Activated CD8-positive, alpha-beta memory T cell treated with anti-CD3 and anti-CD28 coated beads for 24 hours (primary cell): ENCODE data around the gene LCE1A.

Source experiments
- DNase-seq: peaks from one replicate; pipeline ENCODE4 v3.0.0-alpha.2; 2020

LCE1A gene

DNA sequence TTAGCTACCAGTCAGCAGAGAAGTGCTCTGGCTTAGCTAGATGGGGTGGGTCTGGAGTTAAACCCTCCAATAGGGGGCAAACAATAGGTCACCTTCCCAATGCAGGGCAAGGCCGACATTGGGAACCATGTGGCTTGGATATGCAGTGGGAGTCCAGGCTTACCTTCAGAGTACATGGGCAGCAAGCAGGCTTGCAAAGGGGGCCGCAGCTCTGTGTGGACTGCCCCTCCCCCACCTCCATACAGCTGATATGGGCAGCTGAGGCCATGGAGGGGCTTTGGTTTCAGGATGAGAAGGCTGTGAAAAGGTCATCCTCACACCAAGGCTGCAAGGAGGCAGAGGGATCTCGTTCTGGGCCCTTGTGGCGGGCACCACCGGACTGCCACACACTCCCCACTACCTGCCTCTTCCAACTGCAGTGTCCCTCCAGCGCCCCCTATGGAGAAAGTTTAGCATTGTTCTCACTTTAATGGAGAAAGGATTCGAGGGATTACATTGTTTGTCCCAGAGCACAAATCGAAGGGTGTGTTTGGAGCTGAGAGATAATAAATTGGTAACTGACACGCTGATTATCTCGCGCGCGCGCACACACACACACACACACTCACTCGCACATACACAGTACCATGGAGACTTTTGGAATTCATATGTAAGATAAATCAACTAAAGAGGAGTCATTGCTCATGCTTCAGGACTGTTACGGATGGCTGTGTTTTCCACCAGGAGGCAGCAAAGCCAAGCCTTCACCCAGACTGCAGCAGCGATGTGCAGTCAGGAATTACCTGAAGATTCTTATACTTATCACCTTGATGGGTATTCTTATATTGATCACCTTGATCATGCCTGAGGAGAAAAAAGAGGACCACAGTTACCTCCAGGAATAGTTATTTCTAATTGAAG lies 43.8 kb downstream of the LCE1A start:
- no peak for DNase-seq

DNA sequence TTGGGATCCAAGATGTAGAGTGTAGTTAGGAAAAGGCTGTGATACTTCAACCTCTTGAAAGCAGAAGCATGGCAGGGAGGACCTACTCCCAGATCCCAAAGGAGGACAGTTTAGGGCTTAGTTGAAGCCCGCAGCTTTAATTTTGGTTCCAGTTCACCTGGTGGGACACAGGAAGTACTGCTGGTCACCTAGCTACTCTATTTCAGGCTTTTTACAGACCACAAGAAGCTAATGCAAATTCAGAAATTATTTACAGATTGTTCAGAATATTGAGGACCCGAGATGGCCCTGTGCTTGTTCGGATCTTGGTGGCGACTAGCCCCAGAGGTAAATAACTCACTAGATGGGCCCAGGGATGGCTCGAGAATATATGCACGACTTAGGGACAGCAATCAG lies 44.5 kb downstream of the LCE1A start:
- DNase-seq, result no peak

DNA sequence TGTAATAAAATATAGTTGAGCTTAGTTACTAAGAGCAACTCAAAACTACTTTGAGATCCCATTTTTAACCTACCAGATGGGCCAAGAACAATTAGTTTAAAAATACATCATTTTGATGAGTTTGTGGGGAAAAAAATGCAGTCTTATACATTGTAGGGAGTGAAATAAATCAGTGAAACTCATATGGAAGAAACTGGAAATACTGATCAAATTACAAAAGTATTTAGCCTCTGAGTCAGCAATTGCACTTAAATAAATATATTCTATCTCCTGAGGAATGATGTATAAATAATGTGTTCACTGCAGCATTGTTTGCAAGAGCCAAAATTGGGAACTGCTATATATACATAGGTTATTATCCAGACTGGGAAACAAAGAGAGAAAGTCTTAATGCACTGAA lies 46.2 kb downstream of the LCE1A start:
- DNase-seq, result no peak

DNA sequence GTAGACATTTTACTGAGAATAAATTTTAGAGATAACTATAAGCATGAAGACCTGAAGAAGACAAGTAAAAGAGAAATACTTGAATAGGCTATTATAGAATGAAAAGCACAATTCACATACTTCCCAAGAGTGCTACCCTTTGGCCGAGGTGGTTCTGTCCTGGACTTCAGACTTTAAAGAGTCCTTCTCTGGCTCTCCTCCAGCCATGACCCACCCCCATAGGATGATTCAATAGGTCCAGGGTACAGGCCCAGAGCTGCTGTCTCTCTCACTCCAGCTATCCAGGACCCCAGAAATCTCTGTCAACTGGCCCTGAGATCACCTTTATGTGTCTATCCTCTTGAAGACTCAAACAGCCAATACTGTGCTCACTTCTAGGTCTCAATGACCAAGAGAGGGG lies 49.6 kb downstream of the LCE1A start:
- no peak for DNase-seq
